Transverse colon (tissue), 4 donors: ENCODE results near the gene ABCF1.

Experiments used
- CTCF ChIP-seq, 5 experiments: fragments of 200-600 bp in 3 of 5; fragments of 450-650 bp in 2 of 5; sonication (generic) in 3 of 5; IDR thresholded peaks; 1 replicate in 2 of 5; 2 replicates in 3 of 5; pipeline ENCODE4 v1.5.1; 2016 to 2017; ENCODE audit warnings: antibody characterized with exemption in 5 of 5, inconsistent platforms in 3 of 5, mild to moderate bottlenecking in 2 of 5, moderate library complexity in 1 of 5
- EP300 ChIP-seq: sonication (generic); formaldehyde crosslinking; IDR thresholded peaks from one replicate; pipeline ENCODE4 v1.6.1; 2017; ENCODE audit warnings: antibody characterized with exemption, low read depth
- POLR2AphosphoS5 ChIP-seq, 3 donors: sonication (generic); formaldehyde crosslinking; IDR thresholded peaks; one replicate each; pipeline ENCODE4 v1.6.1; 2016; ENCODE audit warnings: antibody characterized with exemption in 3 of 3

GRCh38 chr6:30530014-30530413 lies 41.2 kb upstream of the ABCF1 start:
- no peak for TF ChIP-seq CTCF (IDR thresholded peaks at IDR 0.05)
- no peak for TF ChIP-seq POLR2AphosphoS5 (IDR thresholded peaks at IDR 0.05)
- TF ChIP-seq EP300: no peak
